WI38 (cell line): ENCODE measurements around the gene MFAP3L.
A peak's percentile ranks its signal among the peaks of the same experiment; 100 is the strongest.

Experiments
- H3K4me3 ChIP-seq: 2 replicates; pipeline ENCODE4 v1.5.1; 2011; ENCODE audit warnings: low read depth, mild to moderate bottlenecking, control low read depth, low read length
- TF ChIP-seq, protein P1 (sequence below): IDR thresholded peaks from 2 replicates; pipeline ENCODE4 v1.5.1; 2012; ENCODE audit warnings: low read depth, mild to moderate bottlenecking, control low read depth, low read length

Gene MFAP3L

GRCh38 chr4:170026253-170027021 is at the start of gene MFAP3L:
Gene MFAP3L, minus strand, starts transcription at chr4:170026395. Its CDS starts 20,518 bp downstream, at chr4:170005877.
- TF ChIP-seq, protein P1, sequence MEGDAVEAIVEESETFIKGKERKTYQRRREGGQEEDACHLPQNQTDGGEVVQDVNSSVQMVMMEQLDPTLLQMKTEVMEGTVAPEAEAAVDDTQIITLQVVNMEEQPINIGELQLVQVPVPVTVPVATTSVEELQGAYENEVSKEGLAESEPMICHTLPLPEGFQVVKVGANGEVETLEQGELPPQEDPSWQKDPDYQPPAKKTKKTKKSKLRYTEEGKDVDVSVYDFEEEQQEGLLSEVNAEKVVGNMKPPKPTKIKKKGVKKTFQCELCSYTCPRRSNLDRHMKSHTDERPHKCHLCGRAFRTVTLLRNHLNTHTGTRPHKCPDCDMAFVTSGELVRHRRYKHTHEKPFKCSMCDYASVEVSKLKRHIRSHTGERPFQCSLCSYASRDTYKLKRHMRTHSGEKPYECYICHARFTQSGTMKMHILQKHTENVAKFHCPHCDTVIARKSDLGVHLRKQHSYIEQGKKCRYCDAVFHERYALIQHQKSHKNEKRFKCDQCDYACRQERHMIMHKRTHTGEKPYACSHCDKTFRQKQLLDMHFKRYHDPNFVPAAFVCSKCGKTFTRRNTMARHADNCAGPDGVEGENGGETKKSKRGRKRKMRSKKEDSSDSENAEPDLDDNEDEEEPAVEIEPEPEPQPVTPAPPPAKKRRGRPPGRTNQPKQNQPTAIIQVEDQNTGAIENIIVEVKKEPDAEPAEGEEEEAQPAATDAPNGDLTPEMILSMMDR = no peak
- H3K4me3 ChIP-seq = peak within 1 kb of the TSS; percentile 78

GRCh38 chr4:170071196-170071595 is 45.0 kb upstream of the MFAP3L start:
- H3K4me3 ChIP-seq = no peak overlapping the region
- TF ChIP-seq, protein P1 = no peak

DNA sequence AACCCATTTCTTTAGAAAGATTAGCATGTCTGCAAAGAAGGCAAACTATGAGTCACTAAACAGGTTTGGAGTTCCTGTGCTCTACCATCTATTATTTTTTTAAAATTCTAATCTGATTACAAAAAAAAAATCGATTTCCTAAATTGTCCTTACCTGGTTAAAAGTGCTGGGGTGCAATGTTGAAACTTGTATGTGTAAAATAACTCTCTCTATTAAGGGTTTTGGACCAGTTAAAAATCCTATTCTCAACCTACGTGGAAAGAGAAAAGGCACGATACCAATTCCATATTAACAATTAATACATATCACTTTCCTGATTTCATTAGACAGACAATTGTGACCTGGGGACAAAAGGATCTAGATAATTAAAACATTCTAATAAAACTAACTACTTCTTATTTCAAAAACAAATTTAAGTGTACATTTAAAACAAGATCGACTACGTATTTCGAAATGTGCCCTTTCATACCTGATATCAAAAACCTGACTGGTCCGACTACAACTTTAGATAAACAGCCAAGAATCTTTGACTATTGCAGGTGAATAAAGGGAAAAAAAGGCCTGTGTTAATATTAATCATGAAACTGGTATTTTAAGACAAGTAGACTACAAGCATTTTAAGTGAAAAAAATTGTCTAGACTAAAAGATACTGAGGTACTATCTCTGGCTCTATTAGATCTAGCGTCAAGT is 42.4 kb upstream of the MFAP3L start:
- TF ChIP-seq, protein P1 = no peak
- H3K4me3 ChIP-seq = no peak overlapping the region

DNA sequence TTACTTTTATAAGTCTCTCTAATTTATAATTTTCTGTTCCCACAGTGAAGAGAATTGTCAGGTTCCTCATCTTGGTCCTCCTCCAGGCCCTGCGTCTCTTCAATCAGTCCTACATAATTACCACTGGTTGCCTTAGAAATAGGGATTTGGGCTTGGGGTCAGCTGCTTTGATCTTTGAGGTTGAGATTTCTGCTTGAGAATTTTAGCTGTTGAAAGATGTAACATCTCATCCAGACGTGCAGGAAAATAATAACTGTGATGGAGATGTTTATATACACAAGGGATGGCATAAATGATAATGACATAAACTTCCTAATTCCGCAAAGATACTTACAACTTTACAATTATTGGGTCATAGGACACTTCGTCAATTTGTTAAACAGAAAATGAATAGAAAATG is 33.2 kb upstream of the MFAP3L start:
- H3K4me3 ChIP-seq = no peak overlapping the region
- TF ChIP-seq, protein P1 = no peak

DNA sequence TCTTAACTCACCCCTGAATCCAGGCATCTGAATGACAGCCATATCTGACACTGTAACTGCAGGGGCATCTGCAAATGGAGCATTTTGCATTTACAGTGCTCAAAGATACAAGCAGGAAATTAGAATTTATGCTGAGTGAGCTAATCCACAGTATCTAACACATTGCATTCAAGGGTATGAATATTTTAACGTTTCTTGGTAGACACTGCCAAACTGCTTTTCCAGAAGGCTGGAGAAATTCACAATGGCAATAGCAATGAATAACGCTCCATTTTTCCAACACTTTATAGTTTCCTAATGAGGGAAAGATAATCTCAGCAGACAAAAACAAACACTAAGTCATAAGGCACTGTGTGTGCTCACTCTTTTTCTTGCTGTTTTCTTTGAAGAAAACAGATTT is 32.6 kb upstream of the MFAP3L start:
- TF ChIP-seq, protein P1 = no peak
- H3K4me3 ChIP-seq = no peak overlapping the region

DNA sequence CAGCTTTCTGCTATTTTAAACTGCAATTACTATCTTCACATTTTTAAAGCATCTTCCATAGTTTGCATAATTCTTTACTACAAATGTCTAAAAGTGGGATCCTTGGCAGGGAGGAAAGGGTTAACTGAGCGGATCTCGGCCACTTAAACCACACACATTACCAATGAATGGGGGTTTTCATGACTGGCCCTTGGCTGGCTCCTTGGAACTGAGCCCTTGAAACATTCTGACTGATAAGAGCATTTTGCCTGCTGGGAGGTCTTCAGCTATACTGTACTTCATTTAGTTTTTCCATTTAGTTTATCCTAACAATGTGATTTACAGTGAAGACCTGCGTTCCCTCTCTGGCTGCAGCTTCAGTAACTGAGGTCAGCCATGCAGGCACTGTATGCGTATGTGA is 31.7 kb upstream of the MFAP3L start:
- TF ChIP-seq, protein P1 = no peak
- no peak overlapping the region for H3K4me3 ChIP-seq

- TF ChIP-seq, protein P1 = no peak
- H3K4me3 ChIP-seq = no peak overlapping the region
These were observed 26.7 kb upstream of the MFAP3L start for GRCh38 chr4:170052919-170053318.
